ENCODE measurements around the gene EGFL6. TPM values are rescaled to one million over a fixed set of nuclear protein-coding genes. Genes with fewer than 3 reads are reported as not detected.
A peak's percentile ranks its signal among the peaks of the same experiment; 100 is the strongest.
"Not testable (repeated sequence)": the region's sequence is repeated elsewhere in the genome, so short reads cannot be mapped to it uniquely, and the experiment has no call there.

EGFL6 gene
- total RNA-seq, 1 experiment from 2014 or later: not detected

GRCh38 chrX:13590207-13590606 is 20.8 kb downstream of the EGFL6 start:
- DNase-seq (ENCODE audit: low read depth): no peak

GRCh38 chrX:13590914-13591313 is 21.5 kb downstream of the EGFL6 start:
- DNase-seq (ENCODE audit: low read depth): no peak

GRCh38 chrX:13597874-13598273 is 28.5 kb downstream of the EGFL6 start:
- DNase-seq (ENCODE audit: low read depth): peak; percentile 18

GRCh38 chrX:13598877-13599276 is 29.5 kb downstream of the EGFL6 start:
- peak; percentile 20 for DNase-seq (ENCODE audit: low read depth)

GRCh38 chrX:13599491-13599890 is 30.1 kb downstream of the EGFL6 start:
- no peak for DNase-seq (ENCODE audit: low read depth)

GRCh38 chrX:13605611-13606010 is 36.2 kb downstream of the EGFL6 start:
- no peak for DNase-seq (ENCODE audit: low read depth)

GRCh38 chrX:13607331-13607995 is 38.1 kb downstream of the EGFL6 start:
- no peak for DNase-seq (ENCODE audit: low read depth)

- no peak for DNase-seq (ENCODE audit: low read depth)
Observed at GRCh38 chrX:13607996-13608365, 38.6 kb downstream of the EGFL6 start.

GRCh38 chrX:13614154-13614553 is 44.8 kb downstream of the EGFL6 start:
- no peak for DNase-seq (ENCODE audit: low read depth)

- no peak for DNase-seq (ENCODE audit: low read depth)
Observed at GRCh38 chrX:13620207-13620606, 50.8 kb downstream of the EGFL6 start.

- no peak for DNase-seq (ENCODE audit: low read depth)
Observed at GRCh38 chrX:13622401-13622964, 53.1 kb downstream of the EGFL6 start.

- DNase-seq (ENCODE audit: low read depth): no peak
Observed at GRCh38 chrX:13627306-13627705, 57.9 kb downstream of the EGFL6 start.

- DNase-seq (ENCODE audit: low read depth): not testable (repeated sequence)
Observed at GRCh38 chrX:13637224-13637623, 67.8 kb downstream of the EGFL6 start.

GRCh38 chrX:13638021-13638420 is 68.6 kb downstream of the EGFL6 start:
- DNase-seq (ENCODE audit: low read depth): no peak

- DNase-seq (ENCODE audit: low read depth): no peak
Observed at GRCh38 chrX:13638826-13639225, 69.4 kb downstream of the EGFL6 start.

- not testable (repeated sequence) for DNase-seq (ENCODE audit: low read depth)
Observed at GRCh38 chrX:13641684-13642083, 72.3 kb downstream of the EGFL6 start.

- no peak for DNase-seq (ENCODE audit: low read depth)
Observed at GRCh38 chrX:13645464-13646153, 76.2 kb downstream of the EGFL6 start.

GRCh38 chrX:13646154-13646549 is 76.8 kb downstream of the EGFL6 start:
- DNase-seq (ENCODE audit: low read depth): peak; percentile 62

- peak; percentile 19 for DNase-seq (ENCODE audit: low read depth)
Observed at GRCh38 chrX:13647709-13648212, 78.4 kb downstream of the EGFL6 start.

- DNase-seq (ENCODE audit: low read depth): not testable (repeated sequence)
Observed at GRCh38 chrX:13648336-13648735, 78.9 kb downstream of the EGFL6 start.

GRCh38 chrX:13649838-13650237 is 80.4 kb downstream of the EGFL6 start:
- no peak for DNase-seq (ENCODE audit: low read depth)

- no peak for DNase-seq (ENCODE audit: low read depth)
Observed at GRCh38 chrX:13650318-13650717, 80.9 kb downstream of the EGFL6 start.

- DNase-seq (ENCODE audit: low read depth): peak; percentile 20
Observed at GRCh38 chrX:13651150-13651549, 81.7 kb downstream of the EGFL6 start.

All from M059J (cell line).